ENCODE results near the gene NFE2.

- TF ChIP-seq POLR2A (IDR thresholded peaks at IDR 0.05) (no peak), CTCF (IDR thresholded peaks at IDR 0.05) (peak; percentile 43 to 70 (median 54))
Measured at GRCh38 chr12:54251667-54252284, 49.0 kb downstream of the NFE2 start.

Data from uterus (tissue), 2 donors.